ENCODE data around the gene CTNNA3.

DNA sequence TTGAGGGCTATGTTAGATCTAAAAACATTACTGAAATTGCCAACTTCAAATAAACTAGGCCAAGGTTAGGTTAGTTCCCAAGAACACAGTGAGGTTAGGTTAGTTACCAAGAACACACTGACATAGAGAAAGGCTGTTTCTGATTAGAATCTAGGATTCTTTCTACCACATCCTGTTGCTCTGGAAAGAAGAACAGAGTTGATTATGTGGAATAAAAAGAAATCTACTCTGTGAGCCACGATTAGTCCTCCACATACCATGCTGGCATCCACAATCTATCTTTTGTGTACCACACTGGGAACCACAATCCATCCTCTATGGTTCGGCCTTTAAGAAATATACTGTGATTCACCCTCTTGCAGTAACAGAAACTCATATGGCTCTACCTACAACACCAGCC lies 678.8 kb downstream of the CTNNA3 start:
- TF ChIP-seq, protein P1, sequence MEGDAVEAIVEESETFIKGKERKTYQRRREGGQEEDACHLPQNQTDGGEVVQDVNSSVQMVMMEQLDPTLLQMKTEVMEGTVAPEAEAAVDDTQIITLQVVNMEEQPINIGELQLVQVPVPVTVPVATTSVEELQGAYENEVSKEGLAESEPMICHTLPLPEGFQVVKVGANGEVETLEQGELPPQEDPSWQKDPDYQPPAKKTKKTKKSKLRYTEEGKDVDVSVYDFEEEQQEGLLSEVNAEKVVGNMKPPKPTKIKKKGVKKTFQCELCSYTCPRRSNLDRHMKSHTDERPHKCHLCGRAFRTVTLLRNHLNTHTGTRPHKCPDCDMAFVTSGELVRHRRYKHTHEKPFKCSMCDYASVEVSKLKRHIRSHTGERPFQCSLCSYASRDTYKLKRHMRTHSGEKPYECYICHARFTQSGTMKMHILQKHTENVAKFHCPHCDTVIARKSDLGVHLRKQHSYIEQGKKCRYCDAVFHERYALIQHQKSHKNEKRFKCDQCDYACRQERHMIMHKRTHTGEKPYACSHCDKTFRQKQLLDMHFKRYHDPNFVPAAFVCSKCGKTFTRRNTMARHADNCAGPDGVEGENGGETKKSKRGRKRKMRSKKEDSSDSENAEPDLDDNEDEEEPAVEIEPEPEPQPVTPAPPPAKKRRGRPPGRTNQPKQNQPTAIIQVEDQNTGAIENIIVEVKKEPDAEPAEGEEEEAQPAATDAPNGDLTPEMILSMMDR (IDR thresholded peaks at IDR 0.05) = no peak
- TF ChIP-seq POLR2A (IDR thresholded peaks at IDR 0.05) = no peak
- TF ChIP-seq POLR2AphosphoS5 (IDR thresholded peaks at IDR 0.05) = no peak
